HG03095 (cell line): Measurements from ENCODE around the gene GFM1.
"Not testable (repeated sequence)": the region's sequence is repeated elsewhere in the genome, so short reads cannot be mapped to it uniquely, and the experiment has no call there.

Source experiments
- ATAC-seq: cut with Tn5 transposase; IDR thresholded peaks from one replicate; pipeline ENCODE4 v1.9.1; 2021; ENCODE audit warnings: moderate library complexity; ENCODE audit not compliant: unreplicated experiment

GFM1 gene

GRCh38 chr3:158672215-158673176 is 28.2 kb downstream of the GFM1 start, which contains the start of gene LXN:
Gene LXN, minus strand, starts transcription at chr3:158672648. Its CDS starts 170 bp downstream, at chr3:158672478.
- ATAC-seq: peak; percentile 99

DNA sequence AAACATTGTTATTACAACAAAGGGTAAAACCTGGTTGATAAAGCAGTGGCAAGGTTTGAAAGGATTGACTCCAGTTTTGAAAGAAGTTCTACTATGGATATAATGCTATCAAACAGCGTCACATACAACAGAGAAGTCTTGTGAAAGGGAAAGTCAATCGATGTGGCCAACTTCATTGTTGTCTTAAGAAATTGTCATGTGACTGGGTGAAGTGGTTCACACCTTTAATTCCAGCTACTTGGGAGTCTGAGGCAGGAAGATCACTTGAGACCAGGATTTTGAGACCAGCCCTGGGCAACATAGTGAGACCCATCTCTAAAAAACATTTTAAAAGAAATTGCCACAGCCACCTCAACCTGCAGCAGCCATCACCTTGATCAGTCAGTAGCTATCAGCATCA is 34.4 kb downstream of the GFM1 start:
- no peak for ATAC-seq

DNA sequence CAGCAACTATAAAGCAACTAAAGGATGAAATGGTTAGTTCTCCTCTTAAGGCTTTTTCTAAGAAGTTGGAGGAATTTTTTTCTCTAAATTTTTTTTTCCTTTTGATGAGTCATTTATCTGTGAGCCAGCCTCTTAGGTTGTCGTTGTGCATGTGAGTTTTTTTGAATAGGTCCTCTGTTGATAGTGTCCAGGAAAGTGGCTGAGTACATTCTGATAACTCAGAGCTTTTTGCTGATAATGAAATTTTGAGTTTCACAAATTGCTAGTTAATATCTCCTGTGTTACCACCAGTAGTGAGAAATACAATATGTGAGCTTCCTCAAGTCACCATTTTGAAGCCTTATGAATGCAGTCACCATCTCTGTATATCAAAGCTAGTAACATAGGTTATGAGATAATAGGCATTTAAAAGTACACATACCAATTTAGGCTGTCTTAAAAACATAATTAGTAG is 35.2 kb downstream of the GFM1 start:
- no peak for ATAC-seq

DNA sequence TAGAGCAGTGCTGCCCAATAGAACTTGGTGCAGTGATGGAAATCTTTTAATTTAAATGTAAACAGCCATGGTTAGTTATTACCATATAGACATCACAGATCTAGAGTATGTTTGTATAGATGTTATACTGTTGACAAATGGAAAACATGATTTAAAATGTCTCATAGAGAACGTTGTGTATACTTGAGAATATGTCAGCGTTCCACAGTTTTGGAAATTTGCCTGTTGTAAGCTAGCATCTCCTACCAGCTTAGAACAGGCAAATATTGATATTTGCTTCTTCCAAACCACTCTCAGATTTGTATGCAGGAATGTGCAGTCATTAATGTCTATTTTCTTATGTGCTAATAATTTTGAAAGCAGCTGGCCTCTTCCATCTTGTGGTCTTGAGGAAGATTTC is 36.5 kb downstream of the GFM1 start:
- ATAC-seq: no peak

DNA sequence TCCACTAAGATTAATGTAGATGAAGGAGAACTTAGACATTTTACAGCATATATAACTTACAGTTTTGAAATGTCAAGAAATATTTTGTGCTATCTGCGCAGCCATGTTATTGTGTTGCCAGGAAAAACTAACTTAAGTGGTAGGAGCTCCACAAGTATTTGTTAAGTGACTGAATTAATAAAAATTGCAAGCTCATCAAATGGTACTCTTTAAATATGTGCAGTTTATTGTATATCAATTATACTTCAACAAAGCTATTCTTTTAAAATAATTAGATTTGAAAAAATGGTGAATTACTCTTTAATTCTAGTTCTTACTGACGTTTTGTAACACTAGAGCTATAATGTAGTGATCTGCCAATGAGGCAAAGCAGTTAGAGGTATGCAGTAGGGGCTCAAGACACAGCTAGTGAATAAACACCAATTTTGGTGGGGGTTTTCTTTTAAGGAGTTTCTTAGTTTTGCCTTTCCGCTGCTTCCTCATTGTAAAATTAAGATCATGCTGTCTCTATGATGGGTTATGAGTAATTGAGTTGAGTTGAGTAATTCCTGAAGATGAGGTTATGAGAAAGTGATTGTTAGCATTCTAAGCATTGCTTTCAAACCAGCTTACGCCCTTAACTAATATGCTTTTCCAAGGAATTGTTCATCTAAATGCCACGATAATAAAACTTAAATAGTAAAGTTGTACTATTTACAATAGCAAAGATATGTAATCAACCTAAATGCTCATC is 39.1 kb downstream of the GFM1 start:
- ATAC-seq: no peak

DNA sequence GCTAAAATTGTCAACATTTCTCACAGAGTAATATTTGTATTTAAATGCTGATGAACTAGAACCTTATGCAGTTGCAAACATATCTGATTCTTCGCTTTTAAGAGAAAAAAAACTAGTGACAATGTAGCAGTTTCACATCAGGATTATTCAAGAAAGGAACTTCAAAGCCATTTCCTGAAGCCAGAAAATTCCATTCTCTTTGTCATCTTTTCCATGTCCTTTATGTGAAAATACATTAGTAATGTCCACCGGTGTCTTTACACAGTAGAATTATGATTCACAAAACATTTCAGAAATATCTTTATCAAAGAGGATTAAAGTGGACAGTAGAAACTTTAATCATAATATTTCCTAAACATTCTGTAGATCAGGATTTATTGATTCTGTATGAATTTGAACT is 40.8 kb downstream of the GFM1 start:
- no peak for ATAC-seq

- ATAC-seq: not testable (repeated sequence)
These were observed 49.6 kb downstream of the GFM1 start for GRCh38 chr3:158693866-158694456.

- no peak for ATAC-seq
These were observed 52.3 kb downstream of the GFM1 start for GRCh38 chr3:158696618-158697017.

GRCh38 chr3:158700559-158700958 is 56.2 kb downstream of the GFM1 start:
- ATAC-seq: no peak

- ATAC-seq: no peak
These were observed 57.2 kb downstream of the GFM1 start for GRCh38 chr3:158701420-158702065.

DNA sequence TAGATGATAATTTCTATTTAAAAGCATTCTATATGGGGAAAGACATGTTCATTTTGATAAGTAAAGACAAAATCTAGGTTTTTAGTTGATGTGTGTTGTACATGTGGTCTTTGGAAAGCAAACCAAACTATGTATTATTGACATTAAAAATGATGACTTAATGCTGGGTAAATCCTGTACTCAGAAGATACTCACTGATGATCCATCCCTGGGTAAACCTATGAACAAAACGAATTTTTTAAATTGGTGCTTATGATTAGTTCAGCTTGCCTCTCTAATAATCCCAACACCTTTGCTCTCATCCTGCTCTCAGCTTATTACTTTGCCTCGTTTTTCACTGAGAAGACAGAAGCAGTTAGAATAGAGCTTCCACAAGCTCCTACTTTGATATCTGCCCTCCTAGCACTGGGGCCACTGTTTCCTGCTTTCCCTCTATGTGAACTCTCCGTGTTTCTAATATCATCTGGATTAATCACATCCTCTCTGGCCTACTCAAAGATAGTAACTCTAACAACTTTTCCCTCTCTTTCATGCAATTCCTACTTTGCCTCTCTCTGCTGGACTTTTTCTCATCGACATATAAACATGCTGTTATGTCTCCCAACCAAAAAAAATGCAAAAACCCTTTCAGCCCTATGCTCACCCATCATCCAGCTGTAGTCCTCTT is 58.6 kb downstream of the GFM1 start:
- no peak for ATAC-seq

DNA sequence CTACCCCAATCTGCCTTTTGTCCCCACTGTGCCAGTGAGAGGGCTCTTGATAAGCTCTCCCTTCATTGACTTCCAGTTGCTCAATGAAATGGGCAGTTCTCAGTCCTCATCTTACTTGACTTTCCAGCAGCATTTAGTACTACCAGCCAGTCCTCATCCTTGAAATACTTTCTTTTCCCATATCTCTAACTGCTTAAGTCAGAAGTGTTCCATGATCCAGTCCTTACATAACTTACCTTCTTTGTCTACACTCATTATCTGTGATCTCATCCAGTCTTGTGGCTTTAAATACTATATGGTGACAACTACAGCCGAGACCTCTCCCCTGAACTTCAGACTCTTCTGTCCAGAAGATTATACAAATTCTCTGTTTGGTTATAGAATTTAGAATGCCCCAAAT is 59.2 kb downstream of the GFM1 start:
- ATAC-seq: no peak

DNA sequence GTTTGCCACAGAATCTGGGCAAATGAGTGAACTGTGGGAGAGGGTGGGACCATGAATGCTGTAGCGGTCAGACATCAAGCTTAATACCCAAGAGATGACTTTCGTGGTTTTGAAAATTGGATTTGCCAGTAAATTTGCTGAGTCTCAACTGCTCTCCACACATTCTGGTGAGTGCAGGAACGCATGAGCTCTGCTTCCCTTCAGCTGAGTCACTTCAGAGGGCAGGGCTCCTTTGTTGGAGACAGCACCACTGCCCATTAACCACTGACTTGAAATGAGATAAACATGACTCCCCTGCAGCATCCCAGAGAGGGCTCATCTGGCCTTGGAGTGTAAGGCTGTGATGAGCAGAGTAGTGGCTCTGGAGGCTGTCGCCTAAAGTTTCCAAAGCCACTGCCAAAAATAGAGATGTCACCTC is 65.3 kb downstream of the GFM1 start:
- no peak for ATAC-seq

GRCh38 chr3:158710601-158711000 is 66.3 kb downstream of the GFM1 start:
- no peak for ATAC-seq

DNA sequence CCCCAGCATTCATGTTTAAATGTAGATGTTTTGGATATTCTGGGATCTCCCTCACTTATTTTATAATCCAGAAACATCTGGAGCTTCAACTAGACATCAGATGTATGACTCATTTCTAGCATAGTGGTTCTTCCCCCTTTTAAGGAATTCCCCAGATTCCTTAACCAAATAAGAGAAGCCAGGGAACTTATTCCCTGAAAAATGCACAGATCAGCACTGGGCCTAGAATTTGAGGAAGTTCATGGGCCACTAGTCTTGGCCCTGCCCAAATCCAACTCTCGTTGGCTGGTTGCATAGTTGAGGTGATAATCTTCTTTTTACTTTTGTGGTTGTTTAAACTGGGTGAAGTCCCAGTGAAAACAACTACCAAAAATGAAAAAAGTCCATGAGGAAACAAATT is 67.6 kb downstream of the GFM1 start:
- no peak for ATAC-seq

- peak; percentile 70 for ATAC-seq
These were observed 68.1 kb downstream of the GFM1 start for GRCh38 chr3:158712443-158712842.

DNA sequence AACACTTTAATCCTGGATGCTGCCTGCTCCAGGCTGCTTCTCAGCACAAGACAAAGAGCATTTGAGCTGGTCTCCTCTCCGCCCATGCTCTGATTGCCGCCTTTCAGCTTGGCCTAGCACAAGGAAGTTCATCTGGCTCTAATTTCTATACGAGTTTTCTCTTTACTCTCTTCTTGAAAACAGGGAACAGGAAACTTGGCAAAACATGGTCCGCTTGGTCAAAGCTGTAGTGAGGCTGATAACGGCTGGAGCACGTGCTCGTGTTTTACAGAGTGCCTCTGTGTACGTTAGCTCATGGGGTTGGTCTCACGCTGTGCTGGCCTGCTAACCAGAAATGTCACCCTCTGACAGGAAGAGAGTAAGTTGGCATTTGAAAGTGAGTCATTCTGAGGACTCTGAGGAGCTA is 68.8 kb downstream of the GFM1 start:
- no peak for ATAC-seq

GRCh38 chr3:158717576-158717975 is 73.2 kb downstream of the GFM1 start:
- no peak for ATAC-seq

DNA sequence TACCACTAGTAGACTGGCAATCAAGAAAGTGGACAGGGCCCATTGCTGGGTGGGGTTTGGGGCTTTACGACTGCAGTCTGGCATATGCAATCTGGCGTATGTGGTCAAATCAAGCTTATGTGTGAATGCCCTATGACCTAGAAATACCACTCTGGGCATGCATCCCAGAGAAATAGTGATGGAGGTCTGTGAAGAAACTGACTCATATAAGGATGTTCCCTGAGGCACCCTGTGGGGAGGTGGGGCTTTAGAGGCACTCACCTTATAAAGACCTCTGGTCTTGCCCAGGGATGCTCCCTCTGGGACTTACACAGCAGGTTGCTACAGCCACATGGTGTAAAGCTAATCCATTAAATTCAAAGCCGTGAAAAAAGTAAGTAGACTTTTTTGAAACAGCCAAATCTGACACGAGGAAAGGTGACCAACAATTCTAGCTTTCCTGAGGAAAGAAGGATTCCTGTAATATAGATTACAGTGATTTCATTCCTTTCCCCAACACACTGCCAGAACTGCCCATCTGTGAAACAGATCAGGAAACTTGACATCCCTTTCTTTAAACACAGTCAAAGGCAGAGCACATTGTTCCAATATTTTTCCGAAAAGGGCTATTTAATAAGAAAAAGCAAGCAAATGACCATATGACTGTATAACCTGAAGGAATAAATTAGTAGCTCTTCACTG is 74.3 kb downstream of the GFM1 start:
- ATAC-seq: no peak

- ATAC-seq: no peak
These were observed 77.8 kb downstream of the GFM1 start for GRCh38 chr3:158722108-158722507.
